GM18498 (cell line): ENCODE data around the gene IKZF3.

ENCODE experiments used
- ATAC-seq: cut with Tn5 transposase; IDR thresholded peaks from one replicate; pipeline ENCODE4 v1.9.1; 2021; ENCODE audit warnings: mild to moderate bottlenecking, moderate library complexity; ENCODE audit not compliant: unreplicated experiment

IKZF3 gene

GRCh38 chr17:39818358-39819000, 45.6 kb downstream of the IKZF3 start:
- ATAC-seq = no peak

GRCh38 chr17:39816272-39816671, 47.8 kb downstream of the IKZF3 start:
- ATAC-seq = no peak

GRCh38 chr17:39814497-39814896, 49.6 kb downstream of the IKZF3 start:
- ATAC-seq = no peak

- no peak for ATAC-seq
Measured at GRCh38 chr17:39813631-39814030, 50.5 kb downstream of the IKZF3 start.

GRCh38 chr17:39812466-39812865, 51.6 kb downstream of the IKZF3 start:
- ATAC-seq = no peak

GRCh38 chr17:39810939-39811728, 53.0 kb downstream of the IKZF3 start:
- ATAC-seq = no peak

GRCh38 chr17:39809221-39809620, 54.9 kb downstream of the IKZF3 start:
- ATAC-seq = no peak

GRCh38 chr17:39808409-39808997, 55.6 kb downstream of the IKZF3 start:
- ATAC-seq = no peak

GRCh38 chr17:39804839-39805238, 59.3 kb downstream of the IKZF3 start:
- no peak for ATAC-seq

- no peak for ATAC-seq
Measured at GRCh38 chr17:39801055-39801454, 63.1 kb downstream of the IKZF3 start.

GRCh38 chr17:39800540-39800939, 63.6 kb downstream of the IKZF3 start:
- peak; percentile 68 for ATAC-seq

- ATAC-seq = no peak
Measured at GRCh38 chr17:39799395-39799794, 64.7 kb downstream of the IKZF3 start.

- peak; percentile 86 for ATAC-seq
Measured at GRCh38 chr17:39794249-39794970, 69.7 kb downstream of the IKZF3 start.

- no peak for ATAC-seq
Measured at GRCh38 chr17:39793301-39793872, 70.7 kb downstream of the IKZF3 start.

- no peak for ATAC-seq
Measured at GRCh38 chr17:39792526-39793221, 71.4 kb downstream of the IKZF3 start.

GRCh38 chr17:39791111-39791992, 72.8 kb downstream of the IKZF3 start:
- ATAC-seq = no peak

- ATAC-seq = no peak
Measured at GRCh38 chr17:39787743-39788484, 76.2 kb downstream of the IKZF3 start.

- ATAC-seq = no peak
Measured at GRCh38 chr17:39787041-39787440, 77.1 kb downstream of the IKZF3 start.

GRCh38 chr17:39782980-39783379, 81.1 kb downstream of the IKZF3 start:
- ATAC-seq = no peak
